MG63 (cell line): ENCODE data around the gene DLGAP3. TPM values are rescaled to one million over a fixed set of nuclear protein-coding genes. Genes with fewer than 3 reads are reported as not detected.
"Not testable (repeated sequence)": the region's sequence is repeated elsewhere in the genome, so short reads cannot be mapped to it uniquely, and the experiment has no call there.

ENCODE experiments used
- DNase-seq: peaks from one replicate; pipeline ENCODE4 v3.0.0-alpha.2; 2020
- H3K27me3 ChIP-seq: fragments of 250-450 bp; sonication (Bioruptor Pico); 2 replicates; pipeline ENCODE4 v1.5.1; 2020; ENCODE audit warnings: mild to moderate bottlenecking, moderate library complexity
- H3K36me3 ChIP-seq: fragments of 250-450 bp; sonication (Bioruptor Pico); 2 replicates; pipeline ENCODE4 v1.5.1; 2020; ENCODE audit warnings: mild to moderate bottlenecking, moderate library complexity
- H3K4me3 ChIP-seq: fragments of 250-450 bp; sonication (Bioruptor Pico); 2 replicates; pipeline ENCODE4 v1.5.1; 2020; ENCODE audit warnings: mild to moderate bottlenecking, moderate library complexity
- H3K9me3 ChIP-seq: fragments of 250-450 bp; sonication (Bioruptor Pico); 2 replicates; pipeline ENCODE4 v1.5.1; 2020; ENCODE audit warnings: mild to moderate bottlenecking, moderate library complexity
- total RNA-seq: library from RNA; depleted of rRNA; stranded (reverse); fragments of >200 nt; shearing (Covaris generic); gene quantifications from 2 replicates; pipeline ENCODE4 v1.2.3, GENCODE V29; 2014; ENCODE audit warnings: low replicate concordance

DLGAP3 gene
- total RNA-seq, 1 experiment from 2014 or later = not detected

DNA sequence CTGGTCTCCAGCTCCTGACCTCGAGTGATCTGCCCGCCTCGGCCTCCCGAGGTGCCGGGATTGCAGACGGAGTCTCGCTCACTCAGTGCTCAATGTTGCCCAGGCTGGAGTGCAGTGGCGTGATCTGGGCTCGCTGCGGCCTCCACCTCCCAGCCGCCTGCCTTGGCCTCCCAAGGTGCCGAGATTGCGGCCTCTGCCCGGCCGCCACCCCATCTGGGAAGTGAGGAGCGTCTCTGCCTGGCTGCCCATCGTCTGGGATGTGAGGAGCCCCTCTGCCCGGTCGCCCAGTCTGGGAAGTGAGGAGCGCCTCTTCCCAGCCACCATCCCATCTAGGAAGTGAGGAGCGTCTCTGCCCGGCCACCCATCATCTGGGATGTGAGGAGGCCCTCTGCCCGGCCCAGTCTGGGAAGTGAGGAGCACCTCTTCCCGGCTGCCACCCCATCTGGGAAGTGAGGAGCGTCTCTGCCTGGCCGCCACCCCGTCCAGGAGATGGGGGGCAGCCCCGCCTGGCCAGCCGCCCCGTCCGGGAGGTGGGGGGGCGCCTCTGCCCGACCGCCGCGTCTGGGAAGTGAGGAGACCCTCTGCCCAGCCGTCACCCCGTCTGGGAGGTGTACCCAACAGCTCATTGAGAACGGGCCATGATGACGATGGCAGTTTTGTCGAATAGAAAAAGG is 18.3 kb upstream of the DLGAP3 start:
- H3K9me3 ChIP-seq, H3K4me3 ChIP-seq, H3K36me3 ChIP-seq, DNase-seq: not testable (repeated sequence)
- H3K27me3 ChIP-seq = peaks cover 14% of the 10 kb centered on the region

DNA sequence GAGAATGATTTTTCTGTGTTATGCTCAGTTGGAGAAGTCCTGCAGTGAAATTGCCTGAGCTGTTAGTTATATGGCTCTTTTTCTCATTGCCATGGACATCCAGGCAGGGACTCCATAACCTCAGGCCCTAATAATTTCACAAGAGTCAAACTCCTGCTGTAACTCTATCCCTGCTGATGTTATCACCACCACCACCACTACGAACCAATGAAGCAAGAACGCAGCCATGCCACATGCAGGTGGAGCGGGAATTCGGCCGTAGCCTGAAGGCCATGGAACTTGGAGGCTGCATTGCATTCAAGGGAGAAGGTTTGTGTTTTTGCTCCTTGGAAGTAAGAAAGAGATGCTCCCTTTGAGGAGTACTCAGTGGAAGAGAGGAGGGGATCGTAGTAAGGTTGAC is 16.8 kb upstream of the DLGAP3 start:
- Histone ChIP-seq H3K27me3 (peaks cover 18% of the 10 kb centered on the region), H3K9me3 (peaks cover 2% of the 10 kb centered on the region; the same call in 1 of the 2 replicates), H3K36me3 (no peaks in the 10 kb centered on the region), H3K4me3 (no peak overlapping the region)
- no peak for DNase-seq

DNA sequence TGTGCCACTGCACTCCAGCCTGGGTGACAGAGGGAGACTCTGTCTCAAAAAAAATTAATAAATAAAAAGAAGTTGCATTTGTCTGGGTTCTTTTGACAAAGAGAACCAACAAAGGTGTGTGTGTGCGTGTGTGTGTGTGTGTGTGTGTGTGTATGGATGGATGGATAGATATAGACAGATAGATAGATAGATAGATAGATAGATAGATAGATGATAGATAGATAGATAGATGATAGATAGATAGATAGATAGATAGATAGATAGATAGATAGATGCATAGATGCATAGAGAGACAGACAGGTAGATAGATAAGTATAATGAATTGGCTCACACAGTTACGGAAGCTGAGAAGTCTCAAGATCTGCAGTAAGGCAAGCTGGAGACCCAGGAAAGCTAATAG is 12.3 kb upstream of the DLGAP3 start:
- not testable (repeated sequence) for H3K9me3 ChIP-seq, DNase-seq, H3K4me3 ChIP-seq, H3K36me3 ChIP-seq
- H3K27me3 ChIP-seq = peaks cover 12% of the 10 kb centered on the region

DNA sequence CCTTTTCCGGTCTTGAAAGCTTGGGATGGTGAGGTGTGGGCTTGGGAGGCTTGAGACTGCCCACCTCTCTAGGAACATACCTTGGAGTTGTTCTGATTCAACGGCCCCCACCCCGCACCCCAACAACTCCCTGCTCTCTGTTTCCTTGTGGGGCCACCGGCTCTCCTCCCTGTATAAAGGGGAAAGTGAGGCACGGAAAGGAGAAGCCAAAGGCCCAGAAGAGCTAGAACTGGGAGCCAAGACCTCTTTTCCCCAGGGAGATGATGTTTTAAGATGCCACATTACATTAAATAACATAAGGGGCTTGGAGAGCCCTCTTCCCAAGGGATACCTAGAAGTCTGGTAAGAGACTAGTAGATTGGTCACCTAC is 1.2 kb upstream of the DLGAP3 start:
- Histone ChIP-seq H3K4me3 (no peak overlapping the region), H3K36me3 (no peaks in the 10 kb centered on the region), H3K27me3 (peaks cover 45% of the 10 kb centered on the region), H3K9me3 (no peaks in the 10 kb centered on the region)
- no peak for DNase-seq

DNA sequence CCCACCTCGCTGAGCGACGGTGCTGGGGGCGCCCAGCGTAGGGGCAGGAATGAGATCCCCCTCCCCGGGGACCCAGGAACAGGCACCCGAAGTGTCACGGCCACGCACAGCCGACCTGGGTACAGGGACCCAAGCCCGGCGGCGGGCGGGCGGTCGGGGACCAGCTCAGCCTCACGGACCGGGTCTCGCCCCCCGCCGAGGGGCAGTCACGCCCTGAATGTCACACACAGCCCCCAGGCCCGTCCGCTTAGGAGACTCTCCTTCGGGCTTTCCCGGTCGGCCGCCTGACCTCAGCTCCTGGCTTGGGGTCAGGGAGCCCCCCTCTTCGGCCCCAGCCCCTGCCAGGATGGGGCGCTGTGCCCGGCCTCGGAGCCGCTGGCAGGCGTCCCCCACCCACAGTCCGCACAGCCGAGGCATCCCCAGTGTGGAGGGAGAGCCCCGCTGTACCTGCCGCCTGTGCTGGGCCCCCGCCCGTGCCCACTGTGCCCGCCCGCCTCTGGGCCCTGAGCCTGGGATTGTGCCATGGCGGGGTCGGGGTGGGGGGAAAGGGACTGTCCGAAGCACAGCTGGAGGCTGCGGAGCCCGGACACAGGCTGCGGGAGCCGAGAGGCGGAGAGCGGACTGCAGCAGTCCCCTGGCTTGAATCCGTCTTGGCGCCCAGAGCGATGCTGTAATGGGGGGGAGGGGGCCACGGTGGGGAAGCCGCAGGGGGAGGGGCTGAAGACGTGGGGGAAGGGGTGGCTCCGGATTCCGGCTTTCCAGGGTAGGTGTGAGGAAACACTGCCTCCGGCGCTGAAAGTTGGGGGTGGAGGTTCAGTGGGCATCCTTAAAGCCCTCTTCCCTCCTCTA is 627 bp upstream of the DLGAP3 start:
- H3K36me3 ChIP-seq = no peaks in the 10 kb centered on the region
- H3K9me3 ChIP-seq = no peaks in the 10 kb centered on the region
- peaks cover 45% of the 10 kb centered on the region for H3K27me3 ChIP-seq
- no peak for DNase-seq
- 0 out of 2 replicates have a peak overlapping the region, but pooled peaks have one; percentile 4 for H3K4me3 ChIP-seq

DNA sequence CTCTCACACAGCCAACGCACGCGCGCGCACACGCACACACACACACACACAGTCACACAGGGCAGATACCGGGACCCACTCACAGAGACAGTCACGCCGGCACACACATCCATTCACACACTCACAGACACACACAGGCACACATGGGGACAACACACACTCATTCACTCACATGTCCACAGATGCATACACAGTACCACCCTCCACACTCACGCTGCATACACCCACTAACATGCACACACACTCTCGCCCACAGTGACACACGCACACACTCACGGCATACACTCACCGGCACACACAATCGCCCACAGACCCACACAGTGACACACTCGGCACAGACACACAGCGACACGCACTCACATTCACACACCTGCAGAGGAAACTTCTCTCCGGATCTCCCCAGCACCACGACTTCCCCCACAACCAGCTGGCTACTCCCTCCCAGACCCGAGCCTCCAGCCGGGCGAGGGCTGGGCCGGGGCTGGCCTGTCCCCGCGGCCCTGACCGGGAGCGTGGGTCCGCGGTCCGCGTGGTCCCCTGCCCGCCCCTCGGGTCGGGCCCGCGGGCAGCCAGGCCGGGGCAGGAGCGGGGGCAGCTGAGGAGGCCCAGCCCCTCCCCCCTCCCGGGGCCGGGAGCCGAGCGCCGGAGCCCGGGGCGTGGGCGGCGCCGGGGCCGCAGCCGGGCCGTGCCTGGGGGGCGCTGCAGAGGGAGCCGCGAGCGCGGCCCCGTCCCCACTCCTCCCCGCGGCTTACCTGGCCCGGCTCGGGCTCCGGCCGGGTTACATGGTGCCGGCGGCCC is 552 bp downstream of the DLGAP3 start:
- DNase-seq = no peak
- no peaks in the 10 kb centered on the region for H3K9me3 ChIP-seq
- H3K4me3 ChIP-seq = no peak overlapping the region
- peaks cover 48% of the 10 kb centered on the region for H3K27me3 ChIP-seq
- H3K36me3 ChIP-seq = no peaks in the 10 kb centered on the region

DNA sequence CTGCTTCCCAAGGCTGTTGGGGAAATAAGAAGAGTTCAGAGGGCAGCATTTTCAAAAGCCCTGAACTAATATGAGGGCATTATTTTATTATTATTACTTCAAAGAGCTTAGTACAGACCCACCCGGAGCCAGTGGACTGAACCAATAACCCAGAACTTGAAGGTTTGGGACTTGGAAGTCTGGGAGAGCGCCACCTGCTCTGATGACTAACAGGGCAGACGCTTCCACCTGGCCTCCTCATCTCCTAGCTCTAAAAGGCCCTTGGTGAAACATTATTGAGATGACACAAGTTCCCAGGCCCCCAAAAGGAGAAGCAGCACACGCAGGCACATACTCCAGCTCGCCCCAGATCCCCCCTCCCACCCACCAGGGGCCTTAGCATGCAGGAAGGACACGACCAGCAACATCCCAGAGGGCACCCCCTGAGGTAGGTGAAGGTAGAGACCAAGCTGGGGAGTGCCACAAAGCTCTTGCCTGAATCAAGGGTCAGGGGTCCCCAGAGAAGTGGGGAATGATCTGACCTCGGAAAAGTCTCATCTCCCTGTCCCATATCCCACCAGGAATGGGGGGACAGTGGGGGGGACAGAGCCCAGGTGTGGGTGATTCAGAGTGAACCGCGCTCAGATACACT is 1.3 kb downstream of the DLGAP3 start:
- Histone ChIP-seq H3K9me3 (no peaks in the 10 kb centered on the region), H3K27me3 (peaks cover 48% of the 10 kb centered on the region), H3K36me3 (no peaks in the 10 kb centered on the region), H3K4me3 (no peak overlapping the region)
- no peak for DNase-seq

DNA sequence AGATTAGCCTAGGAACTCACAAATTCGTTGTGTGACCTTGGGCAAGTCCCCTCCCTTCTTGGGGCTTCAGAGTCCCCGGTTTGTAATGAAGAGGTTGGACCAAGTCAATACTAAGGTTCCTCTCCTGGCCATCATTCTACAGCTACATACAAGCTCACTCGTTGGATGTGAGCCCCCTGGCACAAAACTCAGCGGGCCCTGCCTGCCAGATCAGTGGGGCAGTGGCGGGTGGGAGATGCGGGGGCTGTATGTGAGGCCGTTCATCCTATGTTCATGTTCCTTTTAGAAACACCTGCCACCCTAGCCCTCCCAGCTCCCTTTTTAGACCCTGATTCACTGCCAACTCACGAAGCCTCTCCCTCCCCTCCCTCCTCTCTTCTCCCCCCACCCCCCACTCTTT is 2.1 kb downstream of the DLGAP3 start:
- Histone ChIP-seq H3K36me3 (no peaks in the 10 kb centered on the region), H3K27me3 (peaks cover 48% of the 10 kb centered on the region), H3K4me3 (no peak overlapping the region), H3K9me3 (no peaks in the 10 kb centered on the region)
- DNase-seq = no peak

DNA sequence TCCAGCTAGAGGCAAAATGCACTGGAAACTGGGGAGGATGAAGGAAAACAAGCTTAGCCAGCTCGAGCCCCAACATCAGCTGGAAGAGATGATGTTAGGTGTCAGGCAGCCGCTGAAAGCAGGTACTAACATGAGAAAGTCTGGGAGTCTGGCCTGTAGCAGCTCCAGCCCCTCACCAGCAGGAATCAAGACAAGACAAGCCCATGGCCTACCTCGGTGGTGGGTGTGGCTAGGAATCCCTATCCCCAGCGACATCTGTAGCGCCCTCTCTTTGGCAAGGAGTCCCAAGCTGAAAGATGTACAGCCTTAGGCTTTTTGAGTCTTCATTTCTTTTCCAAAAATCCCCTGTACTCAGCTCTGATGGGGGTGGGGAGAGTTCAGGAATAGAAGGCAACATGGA is 2.6 kb downstream of the DLGAP3 start:
- no peak overlapping the region for H3K4me3 ChIP-seq
- DNase-seq = no peak
- peaks cover 48% of the 10 kb centered on the region for H3K27me3 ChIP-seq
- H3K36me3 ChIP-seq = no peaks in the 10 kb centered on the region
- no peaks in the 10 kb centered on the region for H3K9me3 ChIP-seq

DNA sequence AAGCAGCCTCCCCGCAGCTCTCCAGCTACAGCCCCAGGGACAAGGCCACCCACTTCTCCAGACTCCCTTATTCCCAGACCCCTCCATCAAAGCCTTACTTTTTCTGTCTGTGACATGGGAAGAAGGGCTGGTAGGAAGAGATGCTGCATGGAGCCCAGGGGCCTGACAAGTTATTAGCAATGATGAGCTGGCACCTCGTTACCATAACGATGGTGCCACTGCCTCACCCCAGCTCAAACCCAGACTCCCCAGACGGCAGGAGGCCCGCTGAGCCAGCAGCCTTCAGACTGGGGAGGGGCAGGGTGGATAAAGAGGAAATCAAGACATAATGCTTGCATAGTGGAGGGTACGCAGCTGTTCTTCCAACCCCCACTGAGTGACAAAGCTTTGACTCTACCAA is 3.3 kb downstream of the DLGAP3 start:
- DNase-seq = no peak
- no peaks in the 10 kb centered on the region for H3K9me3 ChIP-seq
- no peak overlapping the region for H3K4me3 ChIP-seq
- H3K27me3 ChIP-seq = peaks cover 45% of the 10 kb centered on the region
- H3K36me3 ChIP-seq = no peaks in the 10 kb centered on the region

DNA sequence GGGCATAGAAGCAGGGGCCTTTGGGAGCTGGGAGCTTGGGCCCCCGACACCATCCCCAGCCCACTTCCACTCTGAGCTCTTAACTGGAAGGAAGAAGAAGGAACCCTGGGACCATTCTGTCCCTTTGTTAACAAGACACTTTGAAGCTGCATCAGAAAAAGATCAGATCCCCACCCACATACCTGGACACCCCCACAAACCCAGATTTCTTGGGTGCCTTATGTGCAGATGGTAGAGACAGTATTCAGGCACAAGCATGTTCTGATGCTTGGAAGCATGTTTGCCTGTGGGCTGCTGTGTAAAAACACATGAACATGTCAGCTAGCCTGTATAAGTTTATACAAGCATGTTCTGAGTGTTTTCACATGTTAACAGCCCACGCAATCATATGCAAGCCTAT is 3.7 kb downstream of the DLGAP3 start:
- DNase-seq = no peak
- Histone ChIP-seq H3K9me3 (no peaks in the 10 kb centered on the region), H3K36me3 (no peaks in the 10 kb centered on the region), H3K4me3 (no peak overlapping the region), H3K27me3 (peaks cover 41% of the 10 kb centered on the region)

DNA sequence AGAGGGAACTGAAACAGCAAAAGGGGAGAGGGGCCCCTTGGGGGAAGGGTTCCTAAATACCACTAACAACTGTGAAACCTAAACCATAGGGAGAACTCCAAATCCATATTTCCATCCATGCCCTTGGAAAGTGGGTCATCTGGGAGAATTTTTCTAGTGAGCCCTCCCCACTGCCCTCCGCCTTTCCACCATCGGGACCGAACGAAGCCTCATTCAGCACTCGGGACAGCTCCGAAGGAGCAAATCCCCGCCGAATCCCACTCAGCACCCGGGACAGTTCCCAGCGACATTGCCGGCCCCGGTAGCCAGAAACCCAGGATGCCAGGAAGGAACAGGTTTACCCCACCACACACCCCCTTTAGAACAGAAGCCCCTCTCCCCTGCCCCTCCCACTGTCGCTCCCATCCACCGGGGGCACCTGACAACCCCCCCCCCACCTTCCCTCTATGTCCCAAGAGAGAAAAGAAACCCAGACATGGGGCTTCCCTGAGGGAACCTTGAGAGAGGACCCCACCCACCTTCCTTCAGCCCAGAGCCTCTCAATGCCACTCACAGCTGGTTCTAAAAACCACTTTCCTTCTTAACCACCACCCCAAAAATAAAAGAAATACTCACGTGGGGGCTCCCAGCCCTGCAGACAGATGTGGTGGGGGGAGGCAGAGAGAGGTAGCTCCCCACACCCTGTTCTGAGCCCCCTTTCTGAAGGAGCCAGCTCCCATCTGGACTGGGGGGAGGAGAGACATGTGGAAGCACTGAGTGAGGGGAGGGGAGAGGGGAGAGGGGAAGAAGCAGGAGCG is 4.5 kb downstream of the DLGAP3 start:
- H3K4me3 ChIP-seq = no peak overlapping the region
- peak; percentile 59 for DNase-seq
- no peaks in the 10 kb centered on the region for H3K9me3 ChIP-seq
- H3K27me3 ChIP-seq = peaks cover 36% of the 10 kb centered on the region
- H3K36me3 ChIP-seq = no peaks in the 10 kb centered on the region

DNA sequence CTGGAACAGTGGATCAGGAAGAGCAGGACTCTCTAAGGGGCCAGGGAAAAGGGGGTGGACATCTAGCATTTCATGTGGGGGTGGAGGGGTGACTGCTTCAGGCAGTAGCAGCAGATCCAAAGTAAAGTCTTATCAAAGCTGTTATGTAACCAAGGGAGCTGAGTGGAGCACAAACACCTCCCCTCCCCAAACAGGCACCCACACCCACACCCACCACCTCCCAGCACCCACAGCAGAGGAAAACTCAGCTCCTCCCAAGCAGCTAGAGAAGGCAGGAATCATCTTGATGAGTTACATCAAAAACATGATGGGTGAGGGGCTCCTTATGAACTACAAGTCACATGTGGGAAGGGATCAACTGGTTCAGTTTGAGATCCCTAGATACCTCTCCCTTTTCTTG is 6.0 kb downstream of the DLGAP3 start:
- Histone ChIP-seq H3K36me3 (no peaks in the 10 kb centered on the region), H3K4me3 (no peak overlapping the region), H3K9me3 (no peaks in the 10 kb centered on the region), H3K27me3 (peaks cover 28% of the 10 kb centered on the region)
- DNase-seq = no peak

DNA sequence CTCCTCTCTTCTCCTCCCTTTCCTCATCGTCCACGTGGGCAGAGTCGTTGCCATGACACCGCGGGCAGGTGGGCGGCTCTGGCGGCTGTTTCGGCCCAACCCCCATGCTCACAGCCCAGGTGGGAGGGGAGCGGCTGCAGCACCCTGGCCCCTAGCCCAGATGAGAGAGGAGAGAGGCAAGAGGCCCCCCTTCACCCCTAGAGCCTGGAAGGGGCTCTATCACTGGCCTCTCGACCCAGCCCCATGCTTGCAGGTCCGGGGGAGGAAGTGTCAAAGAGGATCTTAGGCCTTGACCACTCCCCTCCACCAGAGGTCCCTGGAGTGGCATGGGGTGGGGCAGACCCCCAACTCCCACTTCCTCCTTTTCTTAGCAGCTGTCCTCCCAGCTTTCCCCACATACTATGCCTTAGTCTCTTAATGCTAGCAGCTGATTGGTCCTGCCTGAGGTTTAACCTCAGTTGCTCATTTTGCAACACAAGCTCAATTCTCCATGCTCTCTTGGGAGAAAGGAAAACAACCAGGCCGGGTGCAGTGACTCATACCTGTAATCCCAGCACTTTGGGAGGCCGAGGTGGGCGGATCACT is 10.4 kb downstream of the DLGAP3 start:
- no peaks in the 10 kb centered on the region; the same call in none of the 2 replicates for H3K27me3 ChIP-seq
- no peak for DNase-seq
- no peaks in the 10 kb centered on the region for H3K9me3 ChIP-seq
- no peaks in the 10 kb centered on the region for H3K36me3 ChIP-seq
- H3K4me3 ChIP-seq = no peak overlapping the region

DNA sequence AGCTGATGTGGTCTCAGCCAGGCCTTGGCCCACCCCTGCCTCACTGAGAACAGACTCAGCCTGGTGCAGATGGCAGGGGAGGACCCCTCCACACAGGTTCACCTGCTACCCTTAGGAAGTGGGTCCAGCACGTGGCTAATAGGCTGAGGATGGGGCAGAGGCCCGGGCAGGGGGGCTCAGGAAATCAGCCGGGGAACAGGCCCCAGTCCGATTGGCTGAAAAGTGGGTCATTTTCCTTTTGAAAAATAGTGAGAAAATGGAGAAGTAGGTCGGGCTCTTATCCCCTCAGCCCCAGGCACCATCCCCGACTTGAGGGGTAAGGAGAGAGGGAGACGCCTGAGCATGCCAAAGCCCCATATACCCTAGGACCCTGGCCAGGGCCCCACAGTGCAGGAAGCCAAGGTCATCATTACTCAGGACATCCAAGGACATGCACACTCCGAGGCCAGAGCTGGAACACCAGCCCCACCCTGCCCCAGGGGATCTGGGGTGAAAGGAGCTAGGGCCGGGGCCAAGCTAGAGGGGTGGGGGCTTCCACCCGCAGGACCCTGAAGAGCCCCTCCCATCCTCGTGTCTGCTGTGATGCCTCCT is 11.0 kb downstream of the DLGAP3 start:
- no peak for DNase-seq
- Histone ChIP-seq H3K36me3 (no peaks in the 10 kb centered on the region), H3K4me3 (no peak overlapping the region), H3K27me3 (no peaks in the 10 kb centered on the region; the same call in 1 of the 2 replicates), H3K9me3 (no peaks in the 10 kb centered on the region)
